Stimulated activated CD8-positive, alpha-beta memory T cell treated with anti-CD3 and anti-CD28 coated beads, Interleukin-4, amount 100 ng/mL, for 4 hours (primary cell): ENCODE measurements around the gene CD274.
"Not testable (repeated sequence)": the region's sequence is repeated elsewhere in the genome, so short reads cannot be mapped to it uniquely, and the experiment has no call there.

Source experiments
- DNase-seq, 2 donors: peaks; one replicate each; pipeline ENCODE4 v3.0.0-alpha.2; 2020; ENCODE audit warnings: low read depth in 2 of 2, low spot score in 1 of 2

The CD274 gene

DNA sequence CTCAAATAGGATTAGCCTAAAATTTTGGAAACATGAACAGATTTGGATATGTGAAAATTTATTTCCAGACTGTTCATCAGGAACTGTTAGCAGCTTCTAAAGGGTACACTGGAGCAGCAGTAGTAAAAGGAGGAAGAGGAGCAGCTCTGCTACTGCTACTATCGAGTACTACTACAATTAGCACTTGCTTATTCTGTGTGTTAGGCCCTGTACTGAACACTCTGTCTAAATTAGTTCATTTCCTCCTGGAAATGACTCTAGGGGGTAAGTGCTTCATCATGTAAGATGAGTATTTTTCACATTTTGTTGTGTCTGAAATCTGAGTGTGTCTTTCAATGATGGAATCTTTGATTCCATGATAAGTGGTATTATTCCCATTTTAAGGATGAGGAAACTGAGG, 9.8 kb downstream of the CD274 start:
- DNase-seq, result no peak

DNA sequence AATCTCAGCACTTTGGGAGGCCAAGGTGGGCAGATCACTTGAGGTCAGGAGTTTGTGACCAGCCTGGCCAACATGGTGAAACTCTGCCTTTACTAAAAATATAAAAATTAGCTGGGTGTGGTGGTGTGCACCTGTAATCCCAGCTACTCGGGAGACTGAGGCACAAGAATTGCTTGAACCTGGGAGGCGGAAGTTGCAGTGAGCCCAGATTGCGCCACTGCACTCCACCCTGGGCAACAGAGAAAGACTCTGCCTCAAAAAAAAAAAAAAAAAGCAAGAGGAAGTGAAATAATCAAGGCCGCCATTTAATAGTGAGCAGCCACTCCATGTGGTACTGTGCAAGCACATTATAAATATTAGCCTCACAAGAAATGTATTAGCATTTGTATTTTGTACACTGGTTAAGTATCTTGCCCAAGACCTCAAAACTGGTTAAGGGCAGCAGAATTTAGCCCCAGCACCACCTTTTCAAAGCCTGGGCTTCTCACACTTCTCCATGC, 14.5 kb downstream of the CD274 start:
- DNase-seq, result not testable (repeated sequence)

DNA sequence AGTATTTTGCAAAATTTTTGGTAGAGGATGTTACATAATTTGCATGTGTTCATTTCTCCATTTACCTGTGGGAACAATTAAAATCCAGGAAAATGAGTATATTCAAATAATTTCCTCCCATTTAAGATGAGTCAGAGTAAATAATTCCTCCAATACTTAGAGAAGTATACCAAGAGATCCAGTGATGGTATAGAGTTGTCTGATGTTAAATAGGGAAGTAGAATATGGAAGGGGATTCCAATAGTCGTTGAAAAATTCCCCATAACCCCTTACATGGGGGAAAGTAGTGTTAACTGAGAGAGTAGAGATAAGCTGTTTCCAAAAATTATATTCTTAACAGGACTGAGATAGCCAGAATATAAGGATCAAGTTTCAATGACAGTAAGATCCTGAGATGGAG, 15.7 kb downstream of the CD274 start:
- DNase-seq, result no peak

DNA sequence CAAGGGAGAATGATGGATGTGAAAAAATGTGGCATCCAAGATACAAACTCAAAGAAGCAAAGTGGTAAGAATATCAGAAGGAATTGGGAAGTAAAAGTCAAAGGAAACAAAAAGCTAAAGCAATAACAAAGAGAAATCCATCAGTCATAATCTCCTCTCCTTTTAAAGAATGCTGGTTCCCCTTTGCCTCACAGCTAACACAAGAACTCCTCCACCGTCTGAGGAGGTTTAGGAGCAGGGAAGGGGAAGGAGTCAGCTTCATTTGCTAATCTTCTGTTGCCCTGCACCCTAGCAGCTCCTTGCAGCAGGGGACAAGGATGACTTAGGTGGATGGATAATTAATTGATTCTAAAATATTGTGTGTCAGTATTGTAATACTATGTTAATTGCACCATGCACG, 16.4 kb downstream of the CD274 start:
- DNase-seq, result no peak

DNA sequence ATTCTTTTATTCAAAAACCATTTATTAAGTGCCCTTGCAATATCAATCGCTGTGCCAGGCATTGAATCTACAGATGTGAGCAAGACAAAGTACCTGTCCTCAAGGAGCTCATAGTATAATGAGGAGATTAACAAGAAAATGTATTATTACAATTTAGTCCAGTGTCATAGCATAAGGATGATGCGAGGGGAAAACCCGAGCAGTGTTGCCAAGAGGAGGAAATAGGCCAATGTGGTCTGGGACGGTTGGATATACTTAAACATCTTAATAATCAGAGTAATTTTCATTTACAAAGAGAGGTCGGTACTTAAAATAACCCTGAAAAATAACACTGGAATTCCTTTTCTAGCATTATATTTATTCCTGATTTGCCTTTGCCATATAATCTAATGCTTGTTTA, 18.5 kb downstream of the CD274 start:
- no peak for DNase-seq

DNA sequence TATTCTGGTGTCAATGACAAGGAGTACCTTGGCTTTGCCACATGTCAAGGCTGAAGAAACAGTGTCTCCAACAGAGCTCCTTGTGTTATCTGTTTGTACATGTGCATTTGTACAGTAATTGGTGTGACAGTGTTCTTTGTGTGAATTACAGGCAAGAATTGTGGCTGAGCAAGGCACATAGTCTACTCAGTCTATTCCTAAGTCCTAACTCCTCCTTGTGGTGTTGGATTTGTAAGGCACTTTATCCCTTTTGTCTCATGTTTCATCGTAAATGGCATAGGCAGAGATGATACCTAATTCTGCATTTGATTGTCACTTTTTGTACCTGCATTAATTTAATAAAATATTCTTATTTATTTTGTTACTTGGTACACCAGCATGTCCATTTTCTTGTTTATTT, 19.8 kb downstream of the CD274 start:
- DNase-seq, result no peak

DNA sequence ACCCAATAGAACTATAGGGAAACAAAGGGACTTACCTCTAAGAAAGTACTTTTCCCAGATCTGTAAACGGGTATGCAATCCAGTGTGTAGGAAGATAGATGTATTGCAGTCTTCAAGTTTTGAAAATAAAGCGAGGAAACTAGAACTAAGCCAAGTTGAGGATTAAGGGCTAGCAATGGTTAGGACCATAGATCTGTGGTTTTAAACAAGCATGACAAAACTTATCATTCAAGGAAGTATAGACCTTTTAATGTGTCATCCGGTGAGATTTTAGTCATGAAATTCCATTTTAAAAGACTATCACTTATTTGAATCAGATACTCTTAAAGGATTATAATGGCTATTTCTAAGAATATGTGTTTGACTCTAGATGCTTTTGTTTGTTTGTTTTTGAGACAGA, 20.5 kb downstream of the CD274 start:
- DNase-seq, result no peak

- DNase-seq, result not testable (repeated sequence)
Measured at GRCh38 chr9:5475611-5476010, 25.3 kb downstream of the CD274 start.

- DNase-seq, result no peak
Measured at GRCh38 chr9:5478206-5478605, 27.9 kb downstream of the CD274 start.

DNA sequence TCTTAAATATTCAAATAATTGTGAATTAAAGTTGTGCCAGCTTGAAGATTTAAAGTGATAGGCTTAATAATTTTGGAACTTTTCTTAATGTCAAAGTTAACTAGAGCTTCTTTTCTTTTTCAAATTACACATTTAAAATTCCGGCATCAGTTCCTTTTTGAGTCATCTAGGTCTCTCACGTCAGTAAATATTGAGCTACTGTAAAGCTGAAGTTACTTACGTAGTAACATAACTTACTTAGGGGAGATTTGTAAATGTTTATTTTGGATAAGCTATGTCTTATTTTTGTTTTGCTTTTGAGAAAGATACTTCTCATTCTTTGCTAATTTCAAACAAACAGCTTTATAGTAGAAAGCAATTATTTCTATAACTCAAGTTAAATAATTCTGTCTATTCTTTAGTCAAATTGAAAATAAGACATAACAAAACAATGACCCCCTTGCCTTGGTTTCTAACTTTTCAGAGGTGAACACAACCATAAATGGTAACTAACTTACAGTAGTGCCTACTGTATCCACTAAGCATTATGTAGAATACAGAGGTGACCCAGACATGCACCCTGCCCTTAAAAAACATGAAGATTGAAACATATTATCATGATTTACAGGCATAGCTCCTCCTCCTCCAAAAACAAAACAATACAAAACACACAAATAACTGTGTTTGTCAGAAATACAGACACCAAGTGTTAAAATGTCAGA, 29.8 kb downstream of the CD274 start:
- no peak for DNase-seq

- DNase-seq, result no peak
Measured at GRCh38 chr9:5480919-5481318, 30.6 kb downstream of the CD274 start.

DNA sequence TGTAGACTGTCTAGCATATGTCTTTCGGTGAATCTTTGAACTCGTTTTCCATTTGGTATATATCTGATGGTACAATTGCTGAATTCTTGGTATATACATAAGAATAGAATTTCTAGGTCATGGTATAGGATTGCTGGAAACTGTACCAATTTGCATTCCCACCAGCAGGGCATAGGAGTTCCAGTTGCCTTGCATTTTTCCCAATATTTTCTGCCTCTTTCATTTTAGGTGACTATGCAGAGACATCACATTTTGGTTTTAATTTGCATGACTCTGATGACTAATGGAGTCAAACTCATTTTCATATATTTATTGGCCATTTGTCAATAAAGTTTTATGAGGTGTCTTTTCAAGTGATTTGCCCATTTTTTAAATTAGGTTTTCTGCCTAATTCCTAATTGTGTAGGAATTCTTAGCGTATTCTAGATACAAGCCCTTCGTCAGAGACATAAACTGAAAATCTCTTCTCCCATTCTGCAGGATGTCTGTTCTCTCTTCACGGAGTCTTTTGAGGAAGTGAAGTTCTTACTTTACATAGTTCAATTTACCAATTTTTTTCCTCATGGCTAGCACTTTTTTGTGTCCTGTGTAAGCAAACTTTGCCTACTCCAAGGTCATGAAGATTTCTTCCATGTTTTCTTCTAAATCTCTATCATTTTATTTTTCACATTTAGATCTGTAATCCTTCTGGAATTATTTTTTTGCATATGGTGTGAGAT, 31.1 kb downstream of the CD274 start:
- no peak for DNase-seq

GRCh38 chr9:5482194-5482593, 31.9 kb downstream of the CD274 start:
- DNase-seq, result no peak

GRCh38 chr9:5483306-5483705, 33.0 kb downstream of the CD274 start:
- DNase-seq, result no peak

- no peak for DNase-seq
Measured at GRCh38 chr9:5485378-5486085, 35.2 kb downstream of the CD274 start.

- no peak for DNase-seq
Measured at GRCh38 chr9:5486988-5487387, 36.6 kb downstream of the CD274 start.

- no peak for DNase-seq
Measured at GRCh38 chr9:5488221-5489008, 38.1 kb downstream of the CD274 start.

DNA sequence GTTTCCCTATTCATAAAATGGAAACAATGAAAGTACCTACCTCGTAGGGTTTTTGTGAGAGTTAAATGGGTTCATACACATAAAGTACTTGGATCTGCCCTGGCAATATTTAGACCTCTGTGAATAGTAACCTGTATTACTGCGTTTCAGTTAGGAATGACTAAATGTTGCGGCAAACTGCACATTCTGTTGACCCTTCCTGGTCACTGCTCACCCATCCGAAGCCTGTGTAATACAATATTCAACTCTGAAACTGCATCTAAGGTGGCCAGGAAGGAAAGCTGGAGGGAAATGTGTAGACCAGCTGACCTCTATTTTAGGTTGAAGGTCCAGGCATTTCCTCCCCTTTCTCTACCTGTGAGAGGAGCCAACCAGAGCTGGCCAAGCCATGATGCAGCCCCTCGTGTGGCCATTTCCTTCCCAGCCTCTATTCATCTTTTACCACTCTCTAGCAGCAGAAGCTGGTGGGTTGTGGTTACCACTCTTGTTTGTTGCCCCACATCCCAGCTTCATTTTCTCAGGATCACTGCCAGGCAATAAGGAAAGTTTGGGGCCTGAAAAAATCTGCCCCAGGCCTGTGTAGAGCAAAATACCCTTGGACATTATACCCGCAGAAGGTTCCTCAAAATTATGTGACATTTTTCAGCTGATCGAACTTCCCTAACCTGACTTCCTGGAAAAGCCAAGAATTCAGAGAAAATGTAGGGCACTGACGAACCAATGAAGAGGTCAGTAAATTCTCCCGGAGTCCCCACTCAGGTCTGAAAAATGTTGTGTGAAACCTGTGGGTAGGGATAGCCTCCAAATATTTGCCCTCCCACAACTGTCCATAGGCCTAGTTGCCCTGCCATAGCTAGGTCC, 39.5 kb downstream of the CD274 start:
- no peak for DNase-seq

DNA sequence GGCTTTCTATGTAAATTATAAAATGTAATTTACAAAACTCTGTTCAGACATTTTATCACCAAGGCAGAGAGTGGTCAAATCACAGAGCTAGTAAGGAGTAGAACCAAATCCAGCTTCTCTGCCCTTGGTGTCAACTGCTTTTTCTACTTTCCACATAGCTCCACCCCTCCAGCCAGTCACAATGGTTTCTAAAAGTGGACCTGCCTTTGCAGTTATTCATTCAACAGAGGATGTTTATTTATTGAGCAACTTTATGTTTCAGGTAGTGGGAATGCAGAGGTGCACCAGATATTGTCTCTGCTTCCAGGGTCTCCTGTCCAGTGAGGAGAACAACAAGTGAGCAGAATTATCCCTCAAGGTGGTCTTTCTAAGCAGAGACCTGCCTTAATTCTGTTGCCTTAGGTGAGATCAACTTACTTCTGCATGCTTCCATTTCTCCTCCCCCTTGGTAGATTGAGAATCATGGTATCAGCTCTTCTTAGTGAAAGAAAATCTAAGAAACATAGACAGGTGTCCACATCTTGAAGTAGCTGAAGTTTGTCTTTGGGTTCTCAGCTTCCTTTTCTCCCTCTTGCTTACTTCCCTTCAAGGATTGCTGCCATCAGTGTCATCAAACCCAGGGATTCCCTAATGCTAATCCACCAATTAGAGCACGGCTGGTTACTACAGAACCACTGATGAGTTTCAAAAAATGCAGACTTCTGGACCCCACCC, 42.8 kb downstream of the CD274 start:
- no peak for DNase-seq
